B cell (primary cell): ENCODE measurements around the gene IFT43.

ENCODE experiments used
- EZH2 ChIP-seq: IDR thresholded peaks from 2 replicates; pipeline ENCODE4 v1.6.1; 2012; ENCODE audit warnings: borderline replicate concordance, low read depth, mild to moderate bottlenecking, moderate library complexity, low read length; ENCODE audit not compliant: insufficient read depth, poor library complexity, severe bottlenecking
- TF ChIP-seq, protein P1 (sequence below): fragments of 200-600 bp; IDR thresholded peaks from one replicate; pipeline ENCODE4 v1.8.0; 2022; ENCODE audit warnings: antibody characterized with exemption, mild to moderate bottlenecking

GRCh38 chr14:75944607-75945241 is 40.8 kb upstream of the IFT43 start:
- no peak for TF ChIP-seq EZH2
- TF ChIP-seq, protein P1, sequence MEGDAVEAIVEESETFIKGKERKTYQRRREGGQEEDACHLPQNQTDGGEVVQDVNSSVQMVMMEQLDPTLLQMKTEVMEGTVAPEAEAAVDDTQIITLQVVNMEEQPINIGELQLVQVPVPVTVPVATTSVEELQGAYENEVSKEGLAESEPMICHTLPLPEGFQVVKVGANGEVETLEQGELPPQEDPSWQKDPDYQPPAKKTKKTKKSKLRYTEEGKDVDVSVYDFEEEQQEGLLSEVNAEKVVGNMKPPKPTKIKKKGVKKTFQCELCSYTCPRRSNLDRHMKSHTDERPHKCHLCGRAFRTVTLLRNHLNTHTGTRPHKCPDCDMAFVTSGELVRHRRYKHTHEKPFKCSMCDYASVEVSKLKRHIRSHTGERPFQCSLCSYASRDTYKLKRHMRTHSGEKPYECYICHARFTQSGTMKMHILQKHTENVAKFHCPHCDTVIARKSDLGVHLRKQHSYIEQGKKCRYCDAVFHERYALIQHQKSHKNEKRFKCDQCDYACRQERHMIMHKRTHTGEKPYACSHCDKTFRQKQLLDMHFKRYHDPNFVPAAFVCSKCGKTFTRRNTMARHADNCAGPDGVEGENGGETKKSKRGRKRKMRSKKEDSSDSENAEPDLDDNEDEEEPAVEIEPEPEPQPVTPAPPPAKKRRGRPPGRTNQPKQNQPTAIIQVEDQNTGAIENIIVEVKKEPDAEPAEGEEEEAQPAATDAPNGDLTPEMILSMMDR: no peak
